HL-60 (cell line): ENCODE data around the gene PRMT5.
A peak's percentile ranks its signal among the peaks of the same experiment; 100 is the strongest.

Experiments
- GABPA ChIP-seq: IDR thresholded peaks from 2 replicates; pipeline ENCODE4 v1.6.1; 2012; ENCODE audit warnings: low read depth
- POLR2AphosphoS5 ChIP-seq: IDR thresholded peaks from 2 replicates; pipeline ENCODE4 v1.6.1; 2012; ENCODE audit warnings: low read depth
- SPI1 ChIP-seq: IDR thresholded peaks from 2 replicates; pipeline ENCODE4 v1.6.1; 2012; ENCODE audit warnings: low read depth, mild to moderate bottlenecking, borderline replicate concordance
- TF ChIP-seq, protein P1 (sequence below): IDR thresholded peaks from one replicate; pipeline ENCODE4 v1.5.1; 2011; ENCODE audit warnings: low read length, control low read depth, inconsistent platforms; ENCODE audit not compliant: insufficient read depth
- TF ChIP-seq, protein P2 (sequence below): IDR thresholded peaks from 2 replicates; pipeline ENCODE4 v1.6.1; 2012; ENCODE audit warnings: low read depth; ENCODE audit not compliant: insufficient replicate concordance

DNA sequence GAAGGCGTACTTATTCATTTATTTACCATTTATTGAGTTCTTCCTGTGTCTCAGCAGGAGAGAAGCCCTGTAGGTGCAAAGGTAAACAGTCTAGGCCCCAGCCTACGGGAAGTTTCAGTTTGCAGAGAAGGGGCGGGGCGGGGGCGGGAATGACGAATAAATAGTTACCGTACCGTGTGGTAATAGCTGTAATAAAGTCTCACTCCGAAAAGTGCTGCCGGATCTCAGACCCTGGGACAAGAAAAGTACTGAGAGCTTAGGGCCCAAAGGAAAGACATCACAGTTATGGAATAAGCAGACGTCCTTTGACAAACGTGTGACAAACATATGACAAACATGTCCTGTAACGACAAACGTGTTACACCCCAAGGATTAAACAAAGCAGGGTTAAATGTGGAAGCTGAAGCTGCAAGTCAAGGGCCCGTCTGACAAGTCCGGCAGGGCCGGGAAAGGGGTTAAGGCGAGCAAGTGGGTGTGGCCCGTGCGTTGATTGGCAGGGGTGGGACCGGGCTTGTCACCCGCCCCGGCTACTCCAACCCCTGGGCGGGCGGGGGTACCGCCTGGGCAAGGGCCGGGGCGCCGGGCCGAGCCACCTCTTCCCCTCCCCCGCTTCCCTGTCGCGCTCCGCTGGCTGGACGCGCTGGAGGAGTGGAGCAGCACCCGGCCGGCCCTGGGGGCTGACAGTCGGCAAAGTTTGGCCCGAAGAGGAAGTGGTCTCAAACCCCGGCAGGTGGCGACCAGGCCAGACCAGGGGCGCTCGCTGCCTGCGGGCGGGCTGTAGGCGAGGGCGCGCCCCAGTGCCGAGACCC, 57.7 kb downstream of the PRMT5 start, which contains the start of gene LRP10:
- TF ChIP-seq, protein P1, sequence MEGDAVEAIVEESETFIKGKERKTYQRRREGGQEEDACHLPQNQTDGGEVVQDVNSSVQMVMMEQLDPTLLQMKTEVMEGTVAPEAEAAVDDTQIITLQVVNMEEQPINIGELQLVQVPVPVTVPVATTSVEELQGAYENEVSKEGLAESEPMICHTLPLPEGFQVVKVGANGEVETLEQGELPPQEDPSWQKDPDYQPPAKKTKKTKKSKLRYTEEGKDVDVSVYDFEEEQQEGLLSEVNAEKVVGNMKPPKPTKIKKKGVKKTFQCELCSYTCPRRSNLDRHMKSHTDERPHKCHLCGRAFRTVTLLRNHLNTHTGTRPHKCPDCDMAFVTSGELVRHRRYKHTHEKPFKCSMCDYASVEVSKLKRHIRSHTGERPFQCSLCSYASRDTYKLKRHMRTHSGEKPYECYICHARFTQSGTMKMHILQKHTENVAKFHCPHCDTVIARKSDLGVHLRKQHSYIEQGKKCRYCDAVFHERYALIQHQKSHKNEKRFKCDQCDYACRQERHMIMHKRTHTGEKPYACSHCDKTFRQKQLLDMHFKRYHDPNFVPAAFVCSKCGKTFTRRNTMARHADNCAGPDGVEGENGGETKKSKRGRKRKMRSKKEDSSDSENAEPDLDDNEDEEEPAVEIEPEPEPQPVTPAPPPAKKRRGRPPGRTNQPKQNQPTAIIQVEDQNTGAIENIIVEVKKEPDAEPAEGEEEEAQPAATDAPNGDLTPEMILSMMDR = no peak
- TF ChIP-seq POLR2AphosphoS5 = peak; percentile 44; the same call in 1 of the 2 replicates
- TF ChIP-seq, protein P2, sequence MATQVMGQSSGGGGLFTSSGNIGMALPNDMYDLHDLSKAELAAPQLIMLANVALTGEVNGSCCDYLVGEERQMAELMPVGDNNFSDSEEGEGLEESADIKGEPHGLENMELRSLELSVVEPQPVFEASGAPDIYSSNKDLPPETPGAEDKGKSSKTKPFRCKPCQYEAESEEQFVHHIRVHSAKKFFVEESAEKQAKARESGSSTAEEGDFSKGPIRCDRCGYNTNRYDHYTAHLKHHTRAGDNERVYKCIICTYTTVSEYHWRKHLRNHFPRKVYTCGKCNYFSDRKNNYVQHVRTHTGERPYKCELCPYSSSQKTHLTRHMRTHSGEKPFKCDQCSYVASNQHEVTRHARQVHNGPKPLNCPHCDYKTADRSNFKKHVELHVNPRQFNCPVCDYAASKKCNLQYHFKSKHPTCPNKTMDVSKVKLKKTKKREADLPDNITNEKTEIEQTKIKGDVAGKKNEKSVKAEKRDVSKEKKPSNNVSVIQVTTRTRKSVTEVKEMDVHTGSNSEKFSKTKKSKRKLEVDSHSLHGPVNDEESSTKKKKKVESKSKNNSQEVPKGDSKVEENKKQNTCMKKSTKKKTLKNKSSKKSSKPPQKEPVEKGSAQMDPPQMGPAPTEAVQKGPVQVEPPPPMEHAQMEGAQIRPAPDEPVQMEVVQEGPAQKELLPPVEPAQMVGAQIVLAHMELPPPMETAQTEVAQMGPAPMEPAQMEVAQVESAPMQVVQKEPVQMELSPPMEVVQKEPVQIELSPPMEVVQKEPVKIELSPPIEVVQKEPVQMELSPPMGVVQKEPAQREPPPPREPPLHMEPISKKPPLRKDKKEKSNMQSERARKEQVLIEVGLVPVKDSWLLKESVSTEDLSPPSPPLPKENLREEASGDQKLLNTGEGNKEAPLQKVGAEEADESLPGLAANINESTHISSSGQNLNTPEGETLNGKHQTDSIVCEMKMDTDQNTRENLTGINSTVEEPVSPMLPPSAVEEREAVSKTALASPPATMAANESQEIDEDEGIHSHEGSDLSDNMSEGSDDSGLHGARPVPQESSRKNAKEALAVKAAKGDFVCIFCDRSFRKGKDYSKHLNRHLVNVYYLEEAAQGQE = no peak
- TF ChIP-seq SPI1 = peak; percentile 81
- TF ChIP-seq GABPA = no peak
